Cardiac muscle cell (in vitro differentiated cells and primary cell): Measurements from ENCODE around the gene SHC4. TPM values are rescaled to one million over a fixed set of nuclear protein-coding genes. Genes with fewer than 3 reads are reported as not detected.
A peak's percentile ranks its signal among the peaks of the same experiment; 100 is the strongest.

ENCODE experiments used
- DNase-seq, 2 donors: peaks; one replicate each; pipeline versions ENCODE4 v3.0.0 to v3.0.0-alpha.2; 2010 to 2017; ENCODE audit warnings: low read depth in 1 of 2, low spot score in 1 of 2
- H3K27ac ChIP-seq: fragments of 200-600 bp; sonication (generic); 2 replicates; pipeline ENCODE4 v1.5.1; 2016
- H3K27me3 ChIP-seq: fragments of 200-600 bp; sonication (generic); 2 replicates; pipeline ENCODE4 v1.6.0; 2016; ENCODE audit warnings: control low read depth
- H3K36me3 ChIP-seq: fragments of 200-600 bp; sonication (generic); 2 replicates; pipeline ENCODE4 v1.5.1; 2016; ENCODE audit warnings: control low read depth
- H3K4me1 ChIP-seq: fragments of 200-600 bp; sonication (generic); 2 replicates; pipeline ENCODE4 v1.8.1; 2017; ENCODE audit warnings: low read depth, mild to moderate bottlenecking, mixed run types
- H3K4me3 ChIP-seq: fragments of 200-600 bp; sonication (generic); 2 replicates; pipeline ENCODE4 v1.5.1; 2016; ENCODE audit warnings: mild to moderate bottlenecking
- H3K9me3 ChIP-seq: fragments of 200-600 bp; sonication (generic); 2 replicates; pipeline ENCODE4 v1.5.1; 2017; ENCODE audit warnings: low read depth, mild to moderate bottlenecking, control low read depth
- polyA plus RNA-seq: library from polyadenylated mRNA; unstranded; fragments of >200 nt; fragmentation: Nextera tagmentation; extraction: Ambion mirVana; gene quantifications from 2 replicates; pipeline ENCODE4 v1.2.1, GENCODE V29; 2016
- total RNA-seq: library from RNA; depleted of rRNA; stranded (reverse); fragments of >200 nt; gene quantifications from 2 replicates; pipeline ENCODE4 v1.2.3, GENCODE V29; 2016
- TF ChIP-seq, protein P1 (sequence below): IDR thresholded peaks from 2 replicates; pipeline ENCODE4 v1.5.1; 2012; ENCODE audit warnings: low read depth, mild to moderate bottlenecking, low read length

Gene SHC4
- total and polyA plus RNA-seq, 2 experiments from 2014 or later = 1.3 to 1.5 TPM

DNA sequence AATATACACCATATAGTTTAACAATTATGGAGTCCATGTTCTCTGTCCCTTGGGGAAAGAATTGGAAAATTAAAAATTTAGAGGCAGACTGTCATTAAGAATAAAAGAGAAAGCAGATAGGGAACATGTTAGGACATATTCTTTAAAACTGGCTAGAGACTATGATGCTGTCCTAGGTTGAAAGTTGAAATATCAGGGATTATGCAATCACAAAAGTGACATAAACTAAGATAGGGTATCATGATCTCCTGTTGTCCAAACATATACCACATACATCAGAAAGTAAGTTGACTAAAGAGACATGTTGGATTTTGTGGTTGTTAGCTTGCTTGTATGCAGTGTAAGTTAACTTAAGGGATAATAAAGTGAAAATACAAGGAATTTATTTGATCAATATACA, 95.7 kb downstream of the SHC4 start:
- no peaks in the 10 kb centered on the region for H3K4me1 ChIP-seq
- H3K27ac ChIP-seq = no peak overlapping the region
- H3K9me3 ChIP-seq = no peaks in the 10 kb centered on the region
- peaks cover 24% of the 10 kb centered on the region for H3K27me3 ChIP-seq
- H3K4me3 ChIP-seq = no peak overlapping the region
- DNase-seq = no peak
- H3K36me3 ChIP-seq = no peaks in the 10 kb centered on the region
- TF ChIP-seq, protein P1, sequence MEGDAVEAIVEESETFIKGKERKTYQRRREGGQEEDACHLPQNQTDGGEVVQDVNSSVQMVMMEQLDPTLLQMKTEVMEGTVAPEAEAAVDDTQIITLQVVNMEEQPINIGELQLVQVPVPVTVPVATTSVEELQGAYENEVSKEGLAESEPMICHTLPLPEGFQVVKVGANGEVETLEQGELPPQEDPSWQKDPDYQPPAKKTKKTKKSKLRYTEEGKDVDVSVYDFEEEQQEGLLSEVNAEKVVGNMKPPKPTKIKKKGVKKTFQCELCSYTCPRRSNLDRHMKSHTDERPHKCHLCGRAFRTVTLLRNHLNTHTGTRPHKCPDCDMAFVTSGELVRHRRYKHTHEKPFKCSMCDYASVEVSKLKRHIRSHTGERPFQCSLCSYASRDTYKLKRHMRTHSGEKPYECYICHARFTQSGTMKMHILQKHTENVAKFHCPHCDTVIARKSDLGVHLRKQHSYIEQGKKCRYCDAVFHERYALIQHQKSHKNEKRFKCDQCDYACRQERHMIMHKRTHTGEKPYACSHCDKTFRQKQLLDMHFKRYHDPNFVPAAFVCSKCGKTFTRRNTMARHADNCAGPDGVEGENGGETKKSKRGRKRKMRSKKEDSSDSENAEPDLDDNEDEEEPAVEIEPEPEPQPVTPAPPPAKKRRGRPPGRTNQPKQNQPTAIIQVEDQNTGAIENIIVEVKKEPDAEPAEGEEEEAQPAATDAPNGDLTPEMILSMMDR = no peak

DNA sequence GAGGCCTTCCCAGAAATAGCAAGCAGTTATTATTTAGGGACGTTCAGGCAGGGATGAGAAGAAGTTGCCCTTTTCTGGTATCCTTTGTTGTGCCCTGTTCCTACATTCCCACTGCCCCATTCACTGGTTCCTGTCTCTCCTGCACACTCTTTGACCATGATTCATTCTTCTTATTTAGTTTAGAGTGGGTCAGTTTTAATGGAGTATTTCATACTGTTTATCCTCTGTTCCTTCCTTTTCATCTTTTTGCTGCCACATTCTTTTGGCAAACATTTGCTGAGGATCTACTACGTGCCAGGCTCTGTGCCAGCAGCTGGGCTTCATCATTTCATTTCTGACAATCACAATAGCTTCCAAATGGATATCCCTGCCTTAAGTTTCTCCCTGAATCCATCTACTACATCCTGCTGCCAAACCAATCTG, 97.6 kb downstream of the SHC4 start:
- H3K9me3 ChIP-seq = no peaks in the 10 kb centered on the region
- TF ChIP-seq, protein P1 = no peak
- no peak overlapping the region for H3K27ac ChIP-seq
- peak in 1 of 2 donors; percentile 61 for DNase-seq
- H3K4me1 ChIP-seq = no peaks in the 10 kb centered on the region
- no peaks in the 10 kb centered on the region for H3K36me3 ChIP-seq
- H3K4me3 ChIP-seq = no peak overlapping the region
- peaks cover 5% of the 10 kb centered on the region for H3K27me3 ChIP-seq

GRCh38 chr15:48865370-48866079, 98.2 kb downstream of the SHC4 start:
- Histone ChIP-seq H3K36me3 (no peaks in the 10 kb centered on the region), H3K27me3 (no peaks in the 10 kb centered on the region), H3K9me3 (no peaks in the 10 kb centered on the region), H3K4me3 (no peak overlapping the region), H3K4me1 (no peaks in the 10 kb centered on the region), H3K27ac (no peak overlapping the region)
- TF ChIP-seq, protein P1 = no peak
- DNase-seq = peak in 1 of 2 donors; percentile 81

- Histone ChIP-seq H3K4me3 (no peak overlapping the region), H3K9me3 (no peaks in the 10 kb centered on the region), H3K27ac (no peak overlapping the region), H3K36me3 (no peaks in the 10 kb centered on the region), H3K27me3 (no peaks in the 10 kb centered on the region), H3K4me1 (no peaks in the 10 kb centered on the region)
- TF ChIP-seq, protein P1 = no peak
- DNase-seq = no peak
Observed at GRCh38 chr15:48862705-48863104, 101.0 kb downstream of the SHC4 start.

DNA sequence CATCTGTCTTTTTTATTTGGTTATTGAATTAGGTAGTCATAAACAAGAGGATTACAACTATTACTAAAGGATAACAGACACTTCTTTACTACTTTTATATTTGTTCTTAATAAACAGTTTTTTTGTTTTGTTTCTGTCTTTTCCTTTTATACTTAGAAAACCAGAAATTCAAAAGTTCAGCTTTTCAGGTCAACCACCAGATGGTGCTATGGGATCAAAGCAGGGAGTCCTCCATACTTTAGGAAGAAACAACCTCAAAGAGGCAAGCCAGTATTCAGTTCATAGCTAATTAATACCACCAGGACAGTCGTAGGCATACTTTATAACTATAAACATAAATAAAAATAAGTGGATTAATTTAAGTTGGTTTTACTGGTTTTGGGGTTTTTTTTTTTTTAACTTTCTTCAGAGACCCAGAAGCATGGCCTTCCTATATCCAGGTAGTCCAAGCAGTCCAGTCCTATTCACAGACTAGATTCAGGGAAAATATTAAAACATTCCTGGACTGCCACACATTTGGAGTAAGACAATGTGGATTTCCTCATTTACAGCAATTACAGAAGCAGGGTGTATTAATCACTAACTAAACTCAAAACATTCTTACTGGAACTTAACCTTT, 101.8 kb downstream of the SHC4 start:
- Histone ChIP-seq H3K27ac (no peak overlapping the region), H3K27me3 (no peaks in the 10 kb centered on the region), H3K36me3 (no peaks in the 10 kb centered on the region), H3K4me3 (no peak overlapping the region), H3K4me1 (no peaks in the 10 kb centered on the region), H3K9me3 (no peaks in the 10 kb centered on the region)
- TF ChIP-seq, protein P1 = peak; percentile 81
- peak; percentile 70 to 87 for DNase-seq
